CD8-positive, alpha-beta memory T cell (primary cell): ENCODE data around the gene ABCF1. TPM values are rescaled to one million over a fixed set of nuclear protein-coding genes. Genes with fewer than 3 reads are reported as not detected.

ENCODE experiments used
- CTCF ChIA-PET: fragments of 350-600 bp; sonication (Branson Sonifier 250); formaldehyde crosslinking; loops from one replicate; lab custom pipeline; 2021; ENCODE audit warnings: antibody characterized with exemption; lab: Charles Lee
- POLR2A ChIA-PET: fragments of 350-600 bp; sonication (Branson Sonifier 250); formaldehyde crosslinking; loops from one replicate; lab custom pipeline; 2021; ENCODE audit warnings: antibody characterized with exemption; lab: Charles Lee
- DNase-seq, 5 donors: peaks; one replicate each; pipeline versions ENCODE4 v3.0.0 to v3.0.0-alpha.2; 2020 to 2022; ENCODE audit warnings: mixed read lengths in 1 of 5
- H3K27ac ChIP-seq: one replicate; pipeline ENCODE4 v1.7.0; 2013; ENCODE audit warnings: low read depth, mild to moderate bottlenecking, low read length, moderate library complexity
- H3K27me3 ChIP-seq: 2 replicates; pipeline ENCODE4 v1.7.0; 2013; ENCODE audit warnings: low read length, mild to moderate bottlenecking; ENCODE audit not compliant: insufficient read depth, poor library complexity, severe bottlenecking
- H3K36me3 ChIP-seq: 2 replicates; pipeline ENCODE4 v1.7.0; 2013; ENCODE audit warnings: mild to moderate bottlenecking, low read length, moderate library complexity; ENCODE audit not compliant: insufficient read depth
- H3K4me1 ChIP-seq: 2 replicates; pipeline ENCODE4 v1.7.0; 2013; ENCODE audit warnings: mild to moderate bottlenecking, low read length, moderate library complexity; ENCODE audit not compliant: insufficient read depth
- H3K4me3 ChIP-seq: 2 replicates; pipeline ENCODE4 v1.7.0; 2013; ENCODE audit warnings: mild to moderate bottlenecking, low read length
- H3K9me3 ChIP-seq: 2 replicates; pipeline ENCODE4 v1.7.0; 2013; ENCODE audit warnings: mild to moderate bottlenecking, low read length
- H3K27ac Mint-ChIP-seq, 8 donors: one replicate each; pipeline ENCODE4 v1.8.0; 2020 to 2021; ENCODE audit warnings: mixed read lengths in 8 of 8, mild to moderate bottlenecking in 6 of 8, inconsistent platforms in 3 of 8, moderate library complexity in 3 of 8
- H3K27me3 Mint-ChIP-seq, 2 donors: one replicate each; pipeline ENCODE4 v1.8.0; 2020 to 2021; ENCODE audit warnings: mixed read lengths in 2 of 2, mild to moderate bottlenecking in 1 of 2, moderate library complexity in 1 of 2
- H3K36me3 Mint-ChIP-seq, 3 donors: one replicate each; pipeline ENCODE4 v1.8.0; 2020 to 2021; ENCODE audit warnings: mixed read lengths in 3 of 3, inconsistent platforms in 1 of 3, mild to moderate bottlenecking in 1 of 3
- H3K4me1 Mint-ChIP-seq, 3 donors: one replicate each; pipeline ENCODE4 v1.8.0; 2020 to 2021; ENCODE audit warnings: mixed read lengths in 3 of 3, inconsistent platforms in 1 of 3, mild to moderate bottlenecking in 1 of 3
- H3K4me3 Mint-ChIP-seq, 7 donors: one replicate each; pipeline ENCODE4 v1.8.0; 2020 to 2021; ENCODE audit warnings: mixed read lengths in 7 of 7, mild to moderate bottlenecking in 6 of 7, moderate library complexity in 4 of 7, inconsistent platforms in 2 of 7
- H3K9me3 Mint-ChIP-seq, 5 donors: one replicate each; pipeline ENCODE4 v1.8.0; 2020 to 2022; ENCODE audit warnings: mixed read lengths in 5 of 5, mild to moderate bottlenecking in 3 of 5, moderate library complexity in 2 of 5, inconsistent platforms in 1 of 5
- polyA plus RNA-seq: library from polyadenylated mRNA; unstranded; fragments of 300-500 nt; fragmentation: Illumina TruSeq; gene quantifications from one replicate; pipeline ENCODE4 v1.2.3, GENCODE V29; 2021
- total RNA-seq, 2 experiments: library from RNA; stranded (reverse); gene quantifications; one replicate each; pipeline ENCODE4 v1.2.3, GENCODE V29; 2021

Gene ABCF1
- total and polyA plus RNA-seq, 3 experiments from 2014 or later: 54.0 to 133 (median 127) TPM

- Mint-ChIP-seq H3K27ac (peak within 1 kb of the TSS; percentile 100), H3K4me1 (peaks cover 30 to 47% (median 45%) of the 10 kb centered on the region in 3 donors), H3K4me3 (peak within 1 kb of the TSS; percentile 93 to 100 (median 99)), H3K9me3 (peaks cover 0 to 4% (median 2%) of the 10 kb centered on the region in 5 donors), H3K36me3 (peaks cover 19 to 71% (median 21%) of the 10 kb centered on the region in 3 donors), H3K27me3 (peaks cover 0 to 20% of the 10 kb centered on the region in 2 donors)
- peak within 1 kb of the TSS; percentile 95 for H3K4me3 ChIP-seq
- no peaks in the 10 kb centered on the region for H3K27me3 ChIP-seq
- DNase-seq: peak; percentile 95 to 100 (median 99)
- H3K27ac ChIP-seq: peak within 1 kb of the TSS; percentile 99
- peaks cover 43% of the 10 kb centered on the region for H3K4me1 ChIP-seq
- POLR2A ChIA-PET: interaction anchor here (0.5 to 2.4 kb wide), 16 partner anchors 9 to 125 kb away, joined by 3 to 17 read pairs (median 6); partner anchors contain the start of genes ABCF1, ATAT1, DHX16 and FLOT1
- H3K36me3 ChIP-seq: peaks cover 42% of the 10 kb centered on the region
- no peaks in the 10 kb centered on the region for H3K9me3 ChIP-seq
- CTCF ChIA-PET: interaction anchor here (1.0 to 2.2 kb wide), 6 partner anchors 56 to 134 kb away, joined by 3 to 10 read pairs (median 6); partner anchors contain the start of genes DHX16 and MDC1
These were observed 45.7 kb downstream of the ABCF1 start, which contains the start of gene PPP1R10 for GRCh38 chr6:30616811-30617564. Gene PPP1R10, minus strand, starts transcription at chr6:30617243. Its CDS starts 7,299 bp downstream, at chr6:30609944.

- peaks cover 0 to 4% (median 2%) of the 10 kb centered on the region in 5 donors for H3K9me3 Mint-ChIP-seq
- H3K4me3 Mint-ChIP-seq: peak within 1 kb of the TSS; percentile 93 to 100 (median 99)
- DNase-seq: peak; percentile 96 to 100 (median 99)
- H3K27me3 Mint-ChIP-seq: peaks cover 0 to 20% of the 10 kb centered on the region in 2 donors
- H3K4me1 ChIP-seq: peaks cover 36% of the 10 kb centered on the region
- H3K36me3 Mint-ChIP-seq: peaks cover 19 to 73% (median 24%) of the 10 kb centered on the region in 3 donors
- CTCF ChIA-PET: interaction anchor here (0.6 to 2.2 kb wide), 12 partner anchors 47 to 260 kb away, joined by 3 to 11 read pairs (median 5); partner anchors contain the start of genes ABCF1, DHX16 and MDC1
- no peaks in the 10 kb centered on the region for H3K27me3 ChIP-seq
- peak within 1 kb of the TSS; percentile 99 for H3K27ac ChIP-seq
- H3K4me3 ChIP-seq: peak within 1 kb of the TSS; percentile 95
- H3K9me3 ChIP-seq: no peaks in the 10 kb centered on the region
- peaks cover 45% of the 10 kb centered on the region for H3K36me3 ChIP-seq
- H3K27ac Mint-ChIP-seq: peak within 1 kb of the TSS; percentile 100
- POLR2A ChIA-PET: interaction anchor here (0.5 to 2.4 kb wide), 20 partner anchors 9 to 134 kb away, joined by 3 to 17 read pairs (median 6); partner anchors contain the start of genes ABCF1, ATAT1, DHX16 and FLOT1
- H3K4me1 Mint-ChIP-seq: peaks cover 27 to 40% (median 39%) of the 10 kb centered on the region in 3 donors
These were observed 46.5 kb downstream of the ABCF1 start, which contains the start of gene MRPS18B for GRCh38 chr6:30617565-30618269. Gene MRPS18B, plus strand, starts transcription at chr6:30617840. Its CDS starts 26 bp downstream, at chr6:30617866.

- H3K36me3 Mint-ChIP-seq: peaks cover 19 to 74% (median 24%) of the 10 kb centered on the region in 3 donors
- peak overlapping the region; percentile 100 for H3K27ac Mint-ChIP-seq
- no peaks in the 10 kb centered on the region for H3K9me3 ChIP-seq
- peak overlapping the region; percentile 93 to 100 (median 99) for H3K4me3 Mint-ChIP-seq
- no peak for DNase-seq
- CTCF ChIA-PET: interaction anchor here (0.6 to 2.2 kb wide), 11 partner anchors 47 to 260 kb away, joined by 3 to 11 read pairs (median 6); partner anchors contain the start of genes ABCF1, DHX16 and MDC1
- H3K27me3 ChIP-seq: no peaks in the 10 kb centered on the region
- H3K4me3 ChIP-seq: peak overlapping the region; percentile 95
- H3K27ac ChIP-seq: peak overlapping the region; percentile 99
- H3K9me3 Mint-ChIP-seq: peaks cover 0 to 4% (median 2%) of the 10 kb centered on the region in 5 donors
- peaks cover 30% of the 10 kb centered on the region for H3K4me1 ChIP-seq
- H3K27me3 Mint-ChIP-seq: peaks cover 0 to 20% of the 10 kb centered on the region in 2 donors
- peaks cover 45% of the 10 kb centered on the region for H3K36me3 ChIP-seq
- peaks cover 25 to 34% (median 33%) of the 10 kb centered on the region in 3 donors for H3K4me1 Mint-ChIP-seq
- POLR2A ChIA-PET: interaction anchor here (0.7 to 2.4 kb wide), 17 partner anchors 8 to 135 kb away, joined by 3 to 17 read pairs (median 6); partner anchors contain the start of genes ABCF1, ATAT1, DHX16 and GNL1
These were observed 47.1 kb downstream of the ABCF1 start for GRCh38 chr6:30618270-30618797.

- Mint-ChIP-seq H3K4me3 (peak overlapping the region in 5 of 7 donors; percentile 20 to 99 (median 54)), H3K36me3 (peaks cover 19 to 75% (median 24%) of the 10 kb centered on the region in 3 donors), H3K27me3 (peaks cover 0 to 20% of the 10 kb centered on the region in 2 donors), H3K4me1 (peaks cover 15 to 22% (median 20%) of the 10 kb centered on the region in 3 donors), H3K27ac (peak overlapping the region in 3 of 8 donors; percentile 29 to 100 (median 55)), H3K9me3 (peaks cover 0 to 4% (median 2%) of the 10 kb centered on the region in 5 donors)
- Histone ChIP-seq H3K36me3 (peaks cover 48% of the 10 kb centered on the region), H3K4me1 (peaks cover 18% of the 10 kb centered on the region), H3K27me3 (no peaks in the 10 kb centered on the region), H3K27ac (no peak overlapping the region), H3K4me3 (no peak overlapping the region), H3K9me3 (no peaks in the 10 kb centered on the region)
- POLR2A ChIA-PET: no interaction called here
- CTCF ChIA-PET: interaction anchor here (2.2 kb wide), 1 partner anchor 53 kb away, joined by 7 read pairs; the partner anchor contains the start of gene DHX16
- no peak for DNase-seq
These were observed 48.3 kb downstream of the ABCF1 start for GRCh38 chr6:30619561-30619960.

GRCh38 chr6:30625511-30625910 lies 54.3 kb downstream of the ABCF1 start:
- DNase-seq: no peak
- H3K27me3 Mint-ChIP-seq: no peaks in the 10 kb centered on the region
- peaks cover 0 to 69% (median 11%) of the 10 kb centered on the region in 3 donors for H3K36me3 Mint-ChIP-seq
- H3K4me3 ChIP-seq: no peak overlapping the region
- no peaks in the 10 kb centered on the region for H3K27me3 ChIP-seq
- no peaks in the 10 kb centered on the region for H3K9me3 Mint-ChIP-seq
- H3K36me3 ChIP-seq: peaks cover 41% of the 10 kb centered on the region
- peak overlapping the region; percentile 29 for H3K27ac ChIP-seq
- peak overlapping the region in 1 of 7 donors; percentile 86 for H3K4me3 Mint-ChIP-seq
- peaks cover 16% of the 10 kb centered on the region for H3K4me1 ChIP-seq
- peak overlapping the region in 6 of 8 donors; percentile 51 to 98 (median 95) for H3K27ac Mint-ChIP-seq
- H3K4me1 Mint-ChIP-seq: peaks cover 19 to 25% (median 19%) of the 10 kb centered on the region in 3 donors
- POLR2A ChIA-PET: interaction anchor here (1.9 kb wide), 1 partner anchor 10 kb away, joined by 7 read pairs; no protein-coding TSS in a partner anchor
- no peaks in the 10 kb centered on the region for H3K9me3 ChIP-seq
- CTCF ChIA-PET: interaction anchor here (0.7 to 3.1 kb wide), 11 partner anchors 9 to 143 kb away, joined by 3 to 14 read pairs (median 4); no protein-coding TSS in a partner anchor

GRCh38 chr6:30626484-30627366 lies 55.5 kb downstream of the ABCF1 start, which contains the start of gene ATAT1:
Gene ATAT1, plus strand, starts transcription at chr6:30626874.
- H3K9me3 Mint-ChIP-seq: no peaks in the 10 kb centered on the region
- Histone ChIP-seq H3K4me1 (peaks cover 16% of the 10 kb centered on the region), H3K27ac (peak within 1 kb of the TSS; percentile 89), H3K36me3 (peaks cover 31% of the 10 kb centered on the region), H3K4me3 (peak within 1 kb of the TSS; percentile 76), H3K9me3 (no peaks in the 10 kb centered on the region), H3K27me3 (no peaks in the 10 kb centered on the region)
- ChIA-PET CTCF (interaction anchor here (0.6 to 3.1 kb wide), 13 partner anchors 8 to 145 kb away, joined by 3 to 14 read pairs (median 3); no protein-coding TSS in a partner anchor), POLR2A (interaction anchor here (0.7 to 1.9 kb wide), 4 partner anchors 9 to 71 kb away, joined by 3 to 7 read pairs (median 5); partner anchors contain the start of genes DHX16, MRPS18B and PPP1R10)
- peak within 1 kb of the TSS; percentile 86 to 95 (median 93) for H3K4me3 Mint-ChIP-seq
- peaks cover 0 to 67% (median 11%) of the 10 kb centered on the region in 3 donors for H3K36me3 Mint-ChIP-seq
- no peaks in the 10 kb centered on the region for H3K27me3 Mint-ChIP-seq
- peak; percentile 86 to 93 (median 88) for DNase-seq
- peak within 1 kb of the TSS; percentile 82 to 99 (median 98) for H3K27ac Mint-ChIP-seq
- H3K4me1 Mint-ChIP-seq: peaks cover 19 to 25% (median 19%) of the 10 kb centered on the region in 3 donors
